HCT116 (cell line): ENCODE results near the gene IRS1. TPM values are rescaled to one million over a fixed set of nuclear protein-coding genes. Genes with fewer than 3 reads are reported as not detected.

ENCODE experiments used
- ATAC-seq: fragments of 200-7000 bp; cut with Tn5 transposase; 2 replicates; pipeline ENCODE4 v1.9.1; 2020; ENCODE audit warnings: mild to moderate bottlenecking, moderate library complexity
- BruUV-seq: library from RNA; stranded (reverse); fragments of 400-500 nt; replicated peaks from 2 replicates; lab custom pipeline; 2021; lab: Mats Ljungman, UMichigan
- CTCF ChIA-PET: fragments of 300-600 bp; sonication (Branson Sonifier 250); formaldehyde crosslinking; loops from one replicate; lab custom pipeline; 2021; ENCODE audit warnings: antibody characterized with exemption; lab: Charles Lee
- POLR2A ChIA-PET: fragments of 300-600, 350-600 bp; sonication (Branson Sonifier 250); formaldehyde crosslinking; loops from one replicate; lab custom pipeline; 2021; ENCODE audit warnings: antibody characterized with exemption; lab: Charles Lee
- RAD21 ChIA-PET, 2 experiments: fragments of 300-600 bp; sonication (Branson Sonifier 250); formaldehyde crosslinking; loops; one replicate each; lab custom pipeline; 2023; ENCODE audit warnings: low total read pairs in 2 of 2; ENCODE audit not compliant: uncharacterized antibody in 2 of 2, unreplicated experiment in 2 of 2, low non-redundant PET in 1 of 2; lab: Charles Lee
- DNase-seq: peaks from one replicate; pipeline ENCODE4 v3.0.0-alpha.2; 2010; ENCODE audit warnings: low read depth, low spot score
- H2AFZ ChIP-seq: fragments of 200-600 bp; shearing (Covaris generic), sonication (generic); 2 replicates; pipeline ENCODE4 v1.6.1; 2017; ENCODE audit warnings: low read depth, mixed run types, mixed read lengths, antibody characterized with exemption, low read length; ENCODE audit not compliant: poor library complexity, severe bottlenecking
- H3K27ac ChIP-seq: 2 replicates; pipeline ENCODE4 v1.5.1; 2012; ENCODE audit warnings: low read depth, low read length
- H3K27me3 ChIP-seq: fragments of 200-600 bp; sonication (generic); 2 replicates; pipeline ENCODE4 v1.6.1; 2016; ENCODE audit warnings: mixed run types, low read length, mixed read lengths; ENCODE audit not compliant: insufficient read depth
- H3K36me3 ChIP-seq, 2 experiments: fragments of 200-500 bp in 1 of 2; fragments of 200-600 bp in 1 of 2; sonication (Bioruptor generic) in 1 of 2; sonication (generic) in 1 of 2; 2 replicates each; pipeline versions ENCODE4 v1.5.1 to v1.6.1; 2014 to 2016; ENCODE audit warnings: low read length in 2 of 2, inconsistent platforms in 1 of 2, mixed read lengths in 1 of 2, mixed run types in 1 of 2; ENCODE audit not compliant: insufficient read depth in 2 of 2, control insufficient read depth in 1 of 2
- H3K4me1 ChIP-seq, 2 experiments: fragments of 200-600 bp in 1 of 2; sonication (generic) in 1 of 2; 2 replicates each; pipeline versions ENCODE4 v1.5.1 to v1.6.1; 2012 to 2017; ENCODE audit warnings: low read length in 2 of 2, inconsistent platforms in 1 of 2, mild to moderate bottlenecking in 1 of 2, mixed read lengths in 1 of 2, mixed run types in 1 of 2, moderate library complexity in 1 of 2; ENCODE audit not compliant: insufficient read depth in 2 of 2, control insufficient read depth in 1 of 2
- H3K4me2 ChIP-seq: fragments of 200-600 bp; sonication (generic); 2 replicates; pipeline ENCODE4 v1.6.1; 2017; ENCODE audit warnings: mixed run types, low read length, mixed read lengths
- H3K4me3 ChIP-seq, 2 experiments: fragments of 200-600 bp in 1 of 2; sonication (generic) in 1 of 2; replicated peaks in 1 of 2; 2 replicates each; pipeline ENCODE4 v1.5.1; 2011 to 2016; ENCODE audit warnings: low read length in 2 of 2, control low read depth in 1 of 2, low read depth in 1 of 2, mild to moderate bottlenecking in 1 of 2, mixed read lengths in 1 of 2, mixed run types in 1 of 2
- H3K79me2 ChIP-seq: fragments of 200-600 bp; sonication (generic); 2 replicates; pipeline ENCODE4 v1.6.1; 2017; ENCODE audit warnings: mild to moderate bottlenecking, mixed run types, low read length, moderate library complexity, mixed read lengths; ENCODE audit not compliant: insufficient read depth
- H3K9ac ChIP-seq: fragments of 200-600 bp; sonication (generic); 2 replicates; pipeline ENCODE4 v1.6.1; 2016; ENCODE audit warnings: low read length, mixed read lengths
- H3K9me2 ChIP-seq: fragments of 200-600 bp; sonication (generic), shearing (Covaris generic); 2 replicates; pipeline ENCODE4 v1.6.1; 2017; ENCODE audit warnings: mixed run types, mild to moderate bottlenecking, moderate library complexity; ENCODE audit not compliant: insufficient read depth
- H3K9me3 ChIP-seq, 2 experiments: fragments of 200-500 bp in 1 of 2; fragments of 200-600 bp in 1 of 2; sonication (Bioruptor generic) in 1 of 2; sonication (generic) in 1 of 2; 2 replicates each; pipeline ENCODE4 v1.6.1; 2014 to 2017; ENCODE audit warnings: low read length in 2 of 2, mixed read lengths in 2 of 2, inconsistent platforms in 1 of 2, low read depth in 1 of 2, mild to moderate bottlenecking in 1 of 2, mixed run types in 1 of 2, moderate library complexity in 1 of 2; ENCODE audit not compliant: control insufficient read depth in 1 of 2, insufficient read depth in 1 of 2
- H4K20me1 ChIP-seq: fragments of 200-600 bp; sonication (generic), shearing (Covaris generic); 2 replicates; pipeline ENCODE4 v1.6.1; 2017; ENCODE audit warnings: mixed run types, mild to moderate bottlenecking, moderate library complexity; ENCODE audit not compliant: insufficient read depth
- CBX3 ChIP-seq: IDR thresholded peaks from 2 replicates; pipeline ENCODE4 v1.6.1; 2012; ENCODE audit warnings: low read depth
- CEBPB ChIP-seq: IDR thresholded peaks from 2 replicates; pipeline ENCODE4 v1.6.1; 2012; ENCODE audit warnings: low read depth
- EGR1 ChIP-seq: IDR thresholded peaks from 2 replicates; pipeline ENCODE4 v1.6.1; 2012; ENCODE audit warnings: low read depth
- ELF1 ChIP-seq: IDR thresholded peaks from 2 replicates; pipeline ENCODE4 v1.6.1; 2012; ENCODE audit warnings: low read depth, borderline replicate concordance
- EZH2 ChIP-seq: fragments of 200-600 bp; sonication (generic); IDR thresholded peaks from 2 replicates; pipeline ENCODE4 v1.6.1; 2017; ENCODE audit warnings: antibody characterized with exemption, mixed run types
- EZH2phosphoT487 ChIP-seq: fragments of 200-600 bp; IDR thresholded peaks from 2 replicates; pipeline ENCODE4 v1.6.1; 2018; ENCODE audit warnings: antibody characterized with exemption, borderline replicate concordance
- FOSL1 ChIP-seq: IDR thresholded peaks from 2 replicates; pipeline ENCODE4 v1.6.1; 2012; ENCODE audit warnings: low read depth
- SP1 ChIP-seq: IDR thresholded peaks from 2 replicates; pipeline ENCODE4 v1.6.1; 2012; ENCODE audit warnings: low read depth
- SRF ChIP-seq: IDR thresholded peaks from 2 replicates; pipeline ENCODE4 v1.6.1; 2012; ENCODE audit warnings: low read depth
- YY1 ChIP-seq: IDR thresholded peaks from 2 replicates; pipeline ENCODE4 v1.6.1; 2011; ENCODE audit warnings: low read length, low read depth, moderate library complexity, mild to moderate bottlenecking; ENCODE audit not compliant: insufficient replicate concordance; ENCODE audit errors: extremely low read depth
- ZFX ChIP-seq: fragments of 450-650 bp; IDR thresholded peaks from 2 replicates; pipeline ENCODE4 v1.6.1; 2017
- ZNF274 ChIP-seq: fragments of 200-500 bp; sonication (Bioruptor generic); IDR thresholded peaks from 2 replicates; pipeline ENCODE4 v1.6.1; 2014; ENCODE audit warnings: mild to moderate bottlenecking, low read depth, low read length, inconsistent platforms
- intact Hi-C: fragments of 100-400 bp; cut with micrococcal nuclease; formaldehyde crosslinking; loops from 2 replicates; pipeline ENCODE4 v1.10.0; 2022
- total RNA-seq: library from RNA; stranded (reverse); gene quantifications from one replicate; pipeline ENCODE4 v1.2.1, GENCODE V29; 2021; ENCODE audit not compliant: unreplicated experiment
- TF ChIP-seq, protein P1 (sequence below), 3 experiments: fragments of 200-600 bp in 1 of 3; sonication (generic) in 1 of 3; IDR thresholded peaks in 2 of 3; conservative IDR thresholded peaks in 1 of 3; 2 replicates each; pipeline ENCODE4 v1.5.1; 2012 to 2017; ENCODE audit warnings: low read depth in 2 of 3, low read length in 2 of 3, antibody characterized with exemption in 1 of 3, borderline replicate concordance in 1 of 3, control low read depth in 1 of 3, mild to moderate bottlenecking in 1 of 3, mixed read lengths in 1 of 3, mixed run types in 1 of 3, moderate library complexity in 1 of 3; ENCODE audit not compliant: insufficient read depth in 1 of 3
- TF ChIP-seq, protein P2 (sequence below): IDR thresholded peaks from 2 replicates; pipeline ENCODE4 v1.6.1; 2012; ENCODE audit warnings: low read depth
- TF ChIP-seq, protein P3 (sequence below): IDR thresholded peaks from 2 replicates; pipeline ENCODE4 v1.6.1; 2011; ENCODE audit warnings: mild to moderate bottlenecking, low read length, moderate library complexity; ENCODE audit not compliant: insufficient replicate concordance; ENCODE audit errors: extremely low read depth
- TF ChIP-seq, protein P4 (sequence below): IDR thresholded peaks from 2 replicates; pipeline ENCODE4 v1.6.1; 2012

The IRS1 gene
- total RNA-seq, 1 experiment from 2014 or later, result 88.8 TPM

DNA sequence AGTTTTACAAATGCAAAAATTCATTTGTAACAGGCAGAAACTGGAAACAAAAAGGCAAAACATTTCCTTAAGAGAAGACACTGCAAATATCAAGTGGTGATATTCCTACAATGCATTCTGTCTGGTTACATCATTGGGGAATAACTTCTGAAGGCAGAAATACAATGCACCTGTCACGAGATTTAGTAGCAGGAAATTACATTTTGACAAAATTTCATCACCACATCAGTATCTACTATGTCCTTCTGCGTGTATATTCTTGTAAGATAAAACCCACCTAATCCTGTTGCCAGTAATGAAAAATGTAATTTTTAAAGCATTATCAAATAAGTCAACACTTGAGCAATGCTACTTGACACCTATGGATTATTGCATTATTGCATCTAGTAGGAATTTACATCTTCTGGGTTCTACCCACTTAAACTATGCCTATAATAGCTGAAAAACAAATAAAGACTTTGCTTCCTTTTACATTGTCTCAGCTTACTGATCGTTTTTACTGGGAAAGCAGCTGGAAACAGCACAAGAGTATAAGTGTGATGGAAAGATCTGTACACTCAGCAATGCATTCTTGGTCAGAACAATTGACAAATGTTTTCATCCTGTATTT is 59.5 kb downstream of the IRS1 start:
- no peaks in the 10 kb centered on the region for H4K20me1 ChIP-seq
- H2AFZ ChIP-seq, result no peak overlapping the region
- peak overlapping the region; percentile 14; the same call in 1 of the 2 replicates for H3K27ac ChIP-seq
- peaks cover 83% of the 10 kb centered on the region for H3K79me2 ChIP-seq
- H3K27me3 ChIP-seq, result no peaks in the 10 kb centered on the region
- H3K4me1 ChIP-seq, result peaks cover 49% of the 10 kb centered on the region in 2 experiments; a peak in 3 of 4 replicates
- H3K9me2 ChIP-seq, result no peaks in the 10 kb centered on the region
- H3K9ac ChIP-seq, result no peak overlapping the region
- no peak overlapping the region for H3K4me2 ChIP-seq
- DNase-seq (no peak), ATAC-seq (no peak)
- RAD21 ChIA-PET, result no interaction called here
- CTCF ChIA-PET, result no interaction called here
- no TSS peak for BruUV-seq
- no peak overlapping the region for H3K4me3 ChIP-seq
- no peaks in the 10 kb centered on the region for H3K9me3 ChIP-seq
- peaks cover 0 to 27% of the 10 kb centered on the region in 2 experiments; a peak in 2 of 4 replicates for H3K36me3 ChIP-seq
- POLR2A ChIA-PET, result no interaction called here
- TF ChIP-seq ZFX (no peak), EZH2 (no peak), CEBPB (no peak), EGR1 (no peak), ZNF274 (no peak), EZH2phosphoT487 (no peak), SRF (no peak), CBX3 (no peak), YY1 (no peak), FOSL1 (no peak), ELF1 (no peak), SP1 (no peak)
- TF ChIP-seq, protein P1, sequence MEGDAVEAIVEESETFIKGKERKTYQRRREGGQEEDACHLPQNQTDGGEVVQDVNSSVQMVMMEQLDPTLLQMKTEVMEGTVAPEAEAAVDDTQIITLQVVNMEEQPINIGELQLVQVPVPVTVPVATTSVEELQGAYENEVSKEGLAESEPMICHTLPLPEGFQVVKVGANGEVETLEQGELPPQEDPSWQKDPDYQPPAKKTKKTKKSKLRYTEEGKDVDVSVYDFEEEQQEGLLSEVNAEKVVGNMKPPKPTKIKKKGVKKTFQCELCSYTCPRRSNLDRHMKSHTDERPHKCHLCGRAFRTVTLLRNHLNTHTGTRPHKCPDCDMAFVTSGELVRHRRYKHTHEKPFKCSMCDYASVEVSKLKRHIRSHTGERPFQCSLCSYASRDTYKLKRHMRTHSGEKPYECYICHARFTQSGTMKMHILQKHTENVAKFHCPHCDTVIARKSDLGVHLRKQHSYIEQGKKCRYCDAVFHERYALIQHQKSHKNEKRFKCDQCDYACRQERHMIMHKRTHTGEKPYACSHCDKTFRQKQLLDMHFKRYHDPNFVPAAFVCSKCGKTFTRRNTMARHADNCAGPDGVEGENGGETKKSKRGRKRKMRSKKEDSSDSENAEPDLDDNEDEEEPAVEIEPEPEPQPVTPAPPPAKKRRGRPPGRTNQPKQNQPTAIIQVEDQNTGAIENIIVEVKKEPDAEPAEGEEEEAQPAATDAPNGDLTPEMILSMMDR (IDR thresholded peaks at IDR 0.05 in 2 of 3, conservative IDR thresholded peaks at IDR 0.05 in 1 of 3; ENCODE audit: borderline replicate concordance in 1 of 3, insufficient read depth in 1 of 3, low read depth in 2 of 3, low read length in 2 of 3), result no peak
- TF ChIP-seq, protein P2, sequence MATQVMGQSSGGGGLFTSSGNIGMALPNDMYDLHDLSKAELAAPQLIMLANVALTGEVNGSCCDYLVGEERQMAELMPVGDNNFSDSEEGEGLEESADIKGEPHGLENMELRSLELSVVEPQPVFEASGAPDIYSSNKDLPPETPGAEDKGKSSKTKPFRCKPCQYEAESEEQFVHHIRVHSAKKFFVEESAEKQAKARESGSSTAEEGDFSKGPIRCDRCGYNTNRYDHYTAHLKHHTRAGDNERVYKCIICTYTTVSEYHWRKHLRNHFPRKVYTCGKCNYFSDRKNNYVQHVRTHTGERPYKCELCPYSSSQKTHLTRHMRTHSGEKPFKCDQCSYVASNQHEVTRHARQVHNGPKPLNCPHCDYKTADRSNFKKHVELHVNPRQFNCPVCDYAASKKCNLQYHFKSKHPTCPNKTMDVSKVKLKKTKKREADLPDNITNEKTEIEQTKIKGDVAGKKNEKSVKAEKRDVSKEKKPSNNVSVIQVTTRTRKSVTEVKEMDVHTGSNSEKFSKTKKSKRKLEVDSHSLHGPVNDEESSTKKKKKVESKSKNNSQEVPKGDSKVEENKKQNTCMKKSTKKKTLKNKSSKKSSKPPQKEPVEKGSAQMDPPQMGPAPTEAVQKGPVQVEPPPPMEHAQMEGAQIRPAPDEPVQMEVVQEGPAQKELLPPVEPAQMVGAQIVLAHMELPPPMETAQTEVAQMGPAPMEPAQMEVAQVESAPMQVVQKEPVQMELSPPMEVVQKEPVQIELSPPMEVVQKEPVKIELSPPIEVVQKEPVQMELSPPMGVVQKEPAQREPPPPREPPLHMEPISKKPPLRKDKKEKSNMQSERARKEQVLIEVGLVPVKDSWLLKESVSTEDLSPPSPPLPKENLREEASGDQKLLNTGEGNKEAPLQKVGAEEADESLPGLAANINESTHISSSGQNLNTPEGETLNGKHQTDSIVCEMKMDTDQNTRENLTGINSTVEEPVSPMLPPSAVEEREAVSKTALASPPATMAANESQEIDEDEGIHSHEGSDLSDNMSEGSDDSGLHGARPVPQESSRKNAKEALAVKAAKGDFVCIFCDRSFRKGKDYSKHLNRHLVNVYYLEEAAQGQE, result no peak
- TF ChIP-seq, protein P3, sequence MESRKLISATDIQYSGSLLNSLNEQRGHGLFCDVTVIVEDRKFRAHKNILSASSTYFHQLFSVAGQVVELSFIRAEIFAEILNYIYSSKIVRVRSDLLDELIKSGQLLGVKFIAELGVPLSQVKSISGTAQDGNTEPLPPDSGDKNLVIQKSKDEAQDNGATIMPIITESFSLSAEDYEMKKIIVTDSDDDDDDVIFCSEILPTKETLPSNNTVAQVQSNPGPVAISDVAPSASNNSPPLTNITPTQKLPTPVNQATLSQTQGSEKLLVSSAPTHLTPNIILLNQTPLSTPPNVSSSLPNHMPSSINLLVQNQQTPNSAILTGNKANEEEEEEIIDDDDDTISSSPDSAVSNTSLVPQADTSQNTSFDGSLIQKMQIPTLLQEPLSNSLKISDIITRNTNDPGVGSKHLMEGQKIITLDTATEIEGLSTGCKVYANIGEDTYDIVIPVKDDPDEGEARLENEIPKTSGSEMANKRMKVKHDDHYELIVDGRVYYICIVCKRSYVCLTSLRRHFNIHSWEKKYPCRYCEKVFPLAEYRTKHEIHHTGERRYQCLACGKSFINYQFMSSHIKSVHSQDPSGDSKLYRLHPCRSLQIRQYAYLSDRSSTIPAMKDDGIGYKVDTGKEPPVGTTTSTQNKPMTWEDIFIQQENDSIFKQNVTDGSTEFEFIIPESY, result no peak
- TF ChIP-seq, protein P4, sequence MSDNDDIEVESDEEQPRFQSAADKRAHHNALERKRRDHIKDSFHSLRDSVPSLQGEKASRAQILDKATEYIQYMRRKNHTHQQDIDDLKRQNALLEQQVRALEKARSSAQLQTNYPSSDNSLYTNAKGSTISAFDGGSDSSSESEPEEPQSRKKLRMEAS, result no peak
- intact Hi-C loops, result no loop called here
